HepG2 (cell line): Measurements from ENCODE around the gene EDEM1. TPM values are rescaled to one million over a fixed set of nuclear protein-coding genes. Genes with fewer than 3 reads are reported as not detected.

Experiments
- ATAC-seq: fragments of 200-7000 bp; cut with Tn5 transposase; 3 replicates; pipeline ENCODE4 v1.9.1; 2020; ENCODE audit warnings: mild to moderate bottlenecking, moderate library complexity
- BruUV-seq: library from RNA; stranded (reverse); fragments of 400-500 nt; replicated peaks from 2 replicates; lab custom pipeline; 2021; lab: Mats Ljungman, UMichigan
- CTCF ChIA-PET: fragments of 300-600 bp; formaldehyde crosslinking; extraction: SDS; loops from one replicate; lab custom pipeline; 2021; ENCODE audit warnings: low total read pairs, inconsistent platforms, low intra/inter-chr PET ratio; lab: Yijun Ruan, JAX
- POLR2A ChIA-PET: fragments of 350-600 bp; sonication (Branson Sonifier 250); formaldehyde crosslinking; loops from one replicate; lab custom pipeline; 2020; ENCODE audit warnings: antibody characterized with exemption, inconsistent platforms; lab: Yijun Ruan, JAX
- DNase-seq: peaks from one replicate; pipeline ENCODE4 v3.0.0-alpha.2; 2015; ENCODE audit warnings: low spot score
- FAIRE-seq: peaks from 3 replicates; lab custom pipeline; 2011; peaks lifted over from hg19 to GRCh38; lab: Jason Lieb, UNC
- H2AFZ ChIP-seq: one replicate; pipeline ENCODE4 v1.6.1; 2011; ENCODE audit warnings: low read length, inconsistent platforms
- H3K27ac ChIP-seq: fragments of 300-600 bp; 3 replicates; pipeline ENCODE4 v1.8.0; 2011; ENCODE audit warnings: mixed run types, mild to moderate bottlenecking, mixed read lengths, low read length, inconsistent platforms; ENCODE audit not compliant: insufficient read depth; ENCODE audit errors: extremely low read length
- H3K27me3 ChIP-seq, 2 experiments: fragments of 200-600 bp in 1 of 2; 2 replicates in 1 of 2; 3 replicates in 1 of 2; pipeline versions ENCODE4 v1.6.0 to v1.8.0; 2011; ENCODE audit warnings: low read length in 2 of 2, mild to moderate bottlenecking in 2 of 2, moderate library complexity in 2 of 2, inconsistent platforms in 1 of 2; ENCODE audit not compliant: insufficient read depth in 2 of 2, control insufficient read depth in 1 of 2
- H3K36me3 ChIP-seq, 2 experiments: fragments of 200-600 bp in 1 of 2; replicated peaks in 1 of 2; 2 replicates in 1 of 2; 3 replicates in 1 of 2; pipeline versions ENCODE4 v1.5.1 to v1.8.0; 2011; ENCODE audit warnings: low read length in 2 of 2, inconsistent platforms in 1 of 2; ENCODE audit not compliant: insufficient read depth in 2 of 2, control insufficient read depth in 1 of 2
- H3K4me1 ChIP-seq: 2 replicates; pipeline ENCODE4 v1.5.1; 2012; ENCODE audit warnings: low read length, inconsistent platforms; ENCODE audit not compliant: insufficient read depth
- H3K4me2 ChIP-seq: 2 replicates; pipeline ENCODE4 v1.6.0; 2011; ENCODE audit warnings: low read depth, low read length, inconsistent platforms
- H3K4me3 ChIP-seq, 3 experiments: fragments of 200-600 bp in 1 of 3; sonication (generic), shearing (Covaris generic) in 1 of 3; replicated peaks in 1 of 3; 2 replicates each; pipeline ENCODE4 v1.5.1; 2011 to 2016; ENCODE audit warnings: low read length in 3 of 3, inconsistent platforms in 2 of 3, low read depth in 2 of 3, mild to moderate bottlenecking in 2 of 3, control low read depth in 1 of 3, mixed read lengths in 1 of 3; ENCODE audit not compliant: insufficient read depth in 1 of 3
- H3K79me2 ChIP-seq: one replicate; pipeline ENCODE4 v1.6.1; 2011; ENCODE audit warnings: low read length, inconsistent platforms; ENCODE audit not compliant: insufficient read depth
- H3K9ac ChIP-seq: 2 replicates; pipeline ENCODE4 v1.6.0; 2011; ENCODE audit warnings: mild to moderate bottlenecking, low read depth, low read length, inconsistent platforms; ENCODE audit not compliant: insufficient read depth
- H3K9me3 ChIP-seq: 2 replicates; pipeline ENCODE4 v1.5.1; 2012; ENCODE audit warnings: mild to moderate bottlenecking, low read length
- H4K20me1 ChIP-seq: 2 replicates; pipeline ENCODE4 v1.6.0; 2011; ENCODE audit warnings: inconsistent platforms, mild to moderate bottlenecking, low read length, moderate library complexity; ENCODE audit not compliant: insufficient read depth
- ATF2 ChIP-seq: sonication (generic); formaldehyde crosslinking; IDR thresholded peaks from 2 replicates; pipeline ENCODE4 v1.4.0; 2020; ENCODE audit warnings: missing genetic modification reagents
- ISX ChIP-seq: sonication (generic); formaldehyde crosslinking; conservative IDR thresholded peaks from 2 replicates; pipeline ENCODE4 v1.5.0; 2020; ENCODE audit warnings: missing genetic modification reagents
- ONECUT2 ChIP-seq: sonication (generic); formaldehyde crosslinking; IDR thresholded peaks from 2 replicates; pipeline ENCODE4 v1.4.0; 2020; ENCODE audit warnings: missing genetic modification reagents
- RBM22 ChIP-seq: fragments of 200-400 bp; formaldehyde crosslinking; optimal IDR thresholded peaks from 2 replicates; pipeline ENCODE3; 2017; ENCODE audit warnings: mild to moderate bottlenecking, low read length, moderate library complexity
- ZHX2 ChIP-seq, 2 experiments: sonication (generic) in 1 of 2; formaldehyde crosslinking in 1 of 2; IDR thresholded peaks; 2 replicates each; pipeline versions ENCODE4 v1.6.1 to v1.9.0; 2014 to 2022; ENCODE audit warnings: antibody characterized with exemption in 1 of 2, borderline replicate concordance in 1 of 2, inconsistent platforms in 1 of 2, low read depth in 1 of 2, missing genetic modification reagents in 1 of 2
- ZNF12 ChIP-seq: sonication (generic); formaldehyde crosslinking; IDR thresholded peaks from 2 replicates; pipeline ENCODE4 v1.5.0; 2020; ENCODE audit warnings: missing genetic modification reagents
- ZNF207 ChIP-seq: fragments of 450-650 bp; IDR thresholded peaks from 2 replicates; pipeline ENCODE4 v1.6.1; 2016; ENCODE audit warnings: antibody characterized with exemption, borderline replicate concordance
- ZNF232 ChIP-seq: sonication (generic); formaldehyde crosslinking; IDR thresholded peaks from 2 replicates; pipeline ENCODE4 v1.4.0; 2020; ENCODE audit warnings: missing genetic modification reagents, borderline replicate concordance
- ZNF605 ChIP-seq: sonication (generic); formaldehyde crosslinking; IDR thresholded peaks from 2 replicates; pipeline ENCODE4 v1.8.0; 2022; ENCODE audit warnings: mild to moderate bottlenecking, missing genetic modification reagents
- ZNF775 ChIP-seq: sonication (generic); formaldehyde crosslinking; IDR thresholded peaks from 2 replicates; pipeline ENCODE4 v1.4.0; 2020; ENCODE audit warnings: missing genetic modification reagents, mild to moderate bottlenecking, moderate library complexity, borderline replicate concordance
- ZSCAN9 ChIP-seq: IDR thresholded peaks from 2 replicates; pipeline ENCODE4 v1.6.1; 2016; ENCODE audit warnings: borderline replicate concordance
- WGBS: methylation state at CpG from one replicate; pipeline ENCODE4 v1.1.6; 2017; ENCODE audit warnings: low lambda C conversion rate; 5-methylcytosine and 5-hydroxymethylcytosine counted together
- in situ Hi-C: cut with HindIII; loops from 2 replicates; pipeline ENCODE4 v1.10.0; 2017; ENCODE audit warnings: low pct_unique_long_range_greater_than_20kb; ENCODE audit not compliant: extremely low pct_ligation_motif_present
- intact Hi-C: fragments of 100-400 bp; cut with micrococcal nuclease; formaldehyde crosslinking; loops from one replicate; pipeline ENCODE4 v1.10.0; 2022; ENCODE audit not compliant: unreplicated experiment
- polyA plus RNA-seq, 8 experiments: library from polyadenylated mRNA; depleted of rRNA in 3 of 8; stranded (reverse) in 7 of 8; unstranded in 1 of 8; fragments of >200 nt; fragmentation: Illumina TruSeq in 4 of 8; extraction: Trizol in 4 of 8; gene quantifications; 2 replicates each; pipeline versions ENCODE4 v1.2.1 to v1.2.3, GENCODE V29; 2011 to 2016; ENCODE audit warnings: low read depth in 4 of 8, missing spikeins in 1 of 8, mixed read lengths in 1 of 8; ENCODE audit not compliant: insufficient read depth in 1 of 8
- total RNA-seq, 5 experiments: library from RNA; depleted of rRNA; stranded (reverse); fragments of >200 nt; fragmentation: Illumina TruSeq; extraction: Trizol; gene quantifications; 2 replicates each; pipeline ENCODE4 v1.2.3, GENCODE V29; 2016; ENCODE audit warnings: low read depth in 1 of 5
- TF ChIP-seq, protein P1 (sequence below): sonication (generic); formaldehyde crosslinking; IDR thresholded peaks from 2 replicates; pipeline ENCODE4 v1.5.0; 2020; ENCODE audit warnings: mild to moderate bottlenecking, missing genetic modification reagents

Gene EDEM1
- total and polyA plus RNA-seq, 2 of the 13 experiments (the other 11 are each of a cell fraction or from before 2014, with no cell fraction given) = 13.8 to 25.8 TPM

DNA sequence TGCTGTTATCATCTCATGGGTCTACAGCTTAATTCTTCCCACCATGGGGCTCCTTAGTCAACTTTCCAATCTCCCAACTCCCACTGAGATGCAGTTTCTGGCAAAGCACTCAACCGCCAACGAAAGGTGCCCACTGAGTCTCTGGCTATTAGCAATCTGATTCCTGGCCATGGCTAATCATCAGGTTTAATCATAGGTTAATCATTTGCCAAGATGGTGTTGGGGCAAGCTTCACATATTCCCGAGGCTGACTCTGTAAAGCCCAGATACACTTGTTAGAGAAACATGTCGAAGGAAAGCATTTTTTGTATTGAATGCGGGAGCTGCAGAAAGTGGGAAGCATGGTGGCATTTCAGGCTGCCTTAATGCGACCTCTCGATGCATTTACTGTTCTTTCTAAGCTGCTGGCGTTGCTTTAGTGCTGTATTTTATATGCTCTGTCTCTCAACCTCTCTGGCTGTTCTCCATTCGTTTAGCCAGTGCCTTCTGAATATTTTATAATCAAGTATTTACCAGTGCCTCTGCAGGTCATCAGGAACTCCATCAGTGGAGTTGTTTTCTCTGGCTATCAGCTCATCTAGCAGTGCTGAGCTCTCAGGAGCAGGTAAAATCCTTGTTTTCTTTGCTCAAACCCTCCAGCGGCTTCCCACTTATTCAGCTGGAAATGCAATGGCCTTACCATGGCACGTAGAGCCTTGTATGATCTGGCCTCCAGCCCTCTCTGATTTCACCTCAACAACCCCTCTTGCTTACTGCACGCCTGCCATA is 67.0 kb downstream of the EDEM1 start:
- Histone ChIP-seq H3K9ac (no peak overlapping the region), H3K4me1 (peaks cover 21% of the 10 kb centered on the region), H3K9me3 (no peaks in the 10 kb centered on the region), H3K27ac (no peak overlapping the region), H3K4me2 (no peak overlapping the region), H3K36me3 (no peaks in the 10 kb centered on the region), H4K20me1 (no peaks in the 10 kb centered on the region), H3K27me3 (peaks cover 0 to 22% of the 10 kb centered on the region in 2 experiments; a peak in 1 of 5 replicates), H2AFZ (no peak overlapping the region), H3K4me3 (no peak overlapping the region), H3K79me2 (no peaks in the 10 kb centered on the region)
- in situ Hi-C loops (no loop called here), intact Hi-C loops (no loop called here)
- FAIRE-seq = no peak
- DNase-seq = no peak
- WGBS = 46% methylated on average over 11 of the region's 12 CpGs
- ChIA-PET POLR2A (no interaction called here), CTCF (no interaction called here)
- no peak for ATAC-seq
- BruUV-seq = no TSS peak
- no peak for TF ChIP-seq ATF2 (CRISPR knock-in tag)
- no peak for TF ChIP-seq ZNF775
- TF ChIP-seq ZNF232 (CRISPR knock-in tag) = no peak
- TF ChIP-seq, protein P1, sequence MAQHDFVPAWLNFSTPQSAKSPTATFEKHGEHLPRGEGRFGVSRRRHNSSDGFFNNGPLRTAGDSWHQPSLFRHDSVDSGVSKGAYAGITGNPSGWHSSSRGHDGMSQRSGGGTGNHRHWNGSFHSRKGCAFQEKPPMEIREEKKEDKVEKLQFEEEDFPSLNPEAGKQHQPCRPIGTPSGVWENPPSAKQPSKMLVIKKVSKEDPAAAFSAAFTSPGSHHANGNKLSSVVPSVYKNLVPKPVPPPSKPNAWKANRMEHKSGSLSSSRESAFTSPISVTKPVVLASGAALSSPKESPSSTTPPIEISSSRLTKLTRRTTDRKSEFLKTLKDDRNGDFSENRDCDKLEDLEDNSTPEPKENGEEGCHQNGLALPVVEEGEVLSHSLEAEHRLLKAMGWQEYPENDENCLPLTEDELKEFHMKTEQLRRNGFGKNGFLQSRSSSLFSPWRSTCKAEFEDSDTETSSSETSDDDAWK = no peak
- TF ChIP-seq ONECUT2 (CRISPR knock-in tag) = no peak
- no peak for TF ChIP-seq ISX (CRISPR knock-in tag)
- TF ChIP-seq ZSCAN9 (CRISPR knock-in tag) = no peak
- TF ChIP-seq ZNF605 (CRISPR knock-in tag) = no peak
- no peak for TF ChIP-seq ZNF12 (CRISPR knock-in tag)
- TF ChIP-seq RBM22 = no peak
- TF ChIP-seq ZNF207 = no peak
- TF ChIP-seq ZHX2 (IDR thresholded peaks at IDR 0.05; ENCODE audit: low read depth) = no peak
- no peak for TF ChIP-seq ZHX2 (CRISPR knock-in tag; IDR thresholded peaks at IDR 0.05; ENCODE audit: borderline replicate concordance)
